Fibroblast of lung (primary cell): ENCODE measurements around the gene RNF32. TPM values are rescaled to one million over a fixed set of nuclear protein-coding genes. Genes with fewer than 3 reads are reported as not detected.

Experiments used
- DNase-seq, 2 donors: peaks; one replicate each; pipeline versions ENCODE4 v3.0.0 to v3.0.0-alpha.2; 2010; ENCODE audit warnings: low read depth in 2 of 2
- H2AFZ ChIP-seq: 2 replicates; pipeline ENCODE4 v1.5.1; 2012; ENCODE audit warnings: low read length, control low read depth, inconsistent platforms
- H3K27ac ChIP-seq: 2 replicates; pipeline ENCODE4 v1.5.1; 2011; ENCODE audit warnings: low read length, control low read depth; ENCODE audit not compliant: insufficient read depth
- H3K27me3 ChIP-seq: 2 replicates; pipeline ENCODE4 v1.5.1; 2011; ENCODE audit warnings: mild to moderate bottlenecking, low read length; ENCODE audit not compliant: control insufficient read depth, insufficient read depth
- H3K36me3 ChIP-seq: 2 replicates; pipeline ENCODE4 v1.5.1; 2011; ENCODE audit warnings: low read length; ENCODE audit not compliant: control insufficient read depth, insufficient read depth
- H3K4me1 ChIP-seq: 2 replicates; pipeline ENCODE4 v1.5.1; 2011; ENCODE audit warnings: low read length; ENCODE audit not compliant: control insufficient read depth, insufficient read depth; ENCODE audit errors: extremely low read depth
- H3K4me2 ChIP-seq: 2 replicates; pipeline ENCODE4 v1.5.1; 2011; ENCODE audit warnings: low read length, control low read depth; ENCODE audit not compliant: insufficient read depth; ENCODE audit errors: extremely low read depth
- H3K4me3 ChIP-seq, 4 experiments: fragments of 200-600 bp in 1 of 4; sonication (generic) in 1 of 4; replicated peaks in 1 of 4; 2 replicates each; pipeline ENCODE4 v1.5.1; 2011 to 2016; ENCODE audit warnings: low read length in 4 of 4, low read depth in 3 of 4, mild to moderate bottlenecking in 3 of 4, control low read depth in 2 of 4, inconsistent platforms in 1 of 4, mixed read lengths in 1 of 4; ENCODE audit not compliant: insufficient read depth in 1 of 4; ENCODE audit errors: control extremely low read depth in 1 of 4
- H3K79me2 ChIP-seq: 2 replicates; pipeline ENCODE4 v1.5.1; 2012; ENCODE audit warnings: mild to moderate bottlenecking, low read length, inconsistent platforms; ENCODE audit not compliant: control insufficient read depth, insufficient read depth
- H3K9ac ChIP-seq: 2 replicates; pipeline ENCODE4 v1.5.1; 2011; ENCODE audit warnings: mild to moderate bottlenecking, low read length, control low read depth; ENCODE audit not compliant: insufficient read depth
- H3K9me3 ChIP-seq: 2 replicates; pipeline ENCODE4 v1.5.1; 2012; ENCODE audit warnings: low read depth, low read length; ENCODE audit not compliant: control insufficient read depth, insufficient read depth
- H4K20me1 ChIP-seq: 2 replicates; pipeline ENCODE4 v1.5.1; 2011; ENCODE audit warnings: low read length; ENCODE audit not compliant: control insufficient read depth, insufficient read depth; ENCODE audit errors: extremely low read depth
- CTCF ChIP-seq, 2 donors: IDR thresholded peaks in 1 of 2; conservative IDR thresholded peaks in 1 of 2; 1 replicate in 1 of 2; 2 replicates in 1 of 2; pipeline ENCODE4 v1.5.1; 2011 to 2012; ENCODE audit warnings: low read length in 2 of 2, control low read depth in 1 of 2, inconsistent platforms in 1 of 2, low read depth in 1 of 2, mild to moderate bottlenecking in 1 of 2
- EZH2 ChIP-seq: IDR thresholded peaks from 2 replicates; pipeline ENCODE4 v1.5.1; 2012; ENCODE audit warnings: low read length, control low read depth, mild to moderate bottlenecking; ENCODE audit errors: missing control alignments
- polyA plus RNA-seq, 2 donors: library from polyadenylated mRNA; depleted of rRNA in 1 of 2; stranded (reverse) in 1 of 2; unstranded in 1 of 2; fragments of >200 nt; gene quantifications; 2 replicates each; pipeline ENCODE4 v1.2.1, GENCODE V29; 2011 to 2012; ENCODE audit warnings: missing spikeins in 1 of 2
- total RNA-seq: library from RNA; depleted of rRNA; stranded (reverse); fragments of >200 nt; gene quantifications from 2 replicates; pipeline ENCODE4 v1.2.1, GENCODE V29; 2014

Gene RNF32
- total and polyA plus RNA-seq, 2 donors (not counting 1 experiment from before 2014, with no cell fraction given), result 0.91 to 2.8 TPM

GRCh38 chr7:156684661-156685060 lies 44.1 kb downstream of the RNF32 start:
- Histone ChIP-seq H3K79me2 (no peaks in the 10 kb centered on the region), H3K4me2 (no peak overlapping the region), H3K9me3 (no peaks in the 10 kb centered on the region), H3K27me3 (no peaks in the 10 kb centered on the region), H3K4me3 (no peak overlapping the region), H3K27ac (no peak overlapping the region), H3K9ac (no peak overlapping the region), H2AFZ (no peak overlapping the region), H4K20me1 (no peaks in the 10 kb centered on the region), H3K36me3 (no peaks in the 10 kb centered on the region), H3K4me1 (no peaks in the 10 kb centered on the region)
- TF ChIP-seq CTCF (conservative IDR thresholded peaks at IDR 0.05 in 1 of 2, IDR thresholded peaks at IDR 0.05 in 1 of 2; ENCODE audit: low read depth in 1 of 2, low read length in 2 of 2) (no peak), EZH2 (no peak)
- DNase-seq, result no peak

- Histone ChIP-seq H3K79me2 (no peaks in the 10 kb centered on the region), H3K27me3 (no peaks in the 10 kb centered on the region), H2AFZ (no peak overlapping the region), H3K27ac (no peak overlapping the region), H3K4me2 (no peak overlapping the region), H4K20me1 (no peaks in the 10 kb centered on the region), H3K4me3 (no peak overlapping the region), H3K36me3 (no peaks in the 10 kb centered on the region), H3K9ac (no peak overlapping the region), H3K9me3 (no peaks in the 10 kb centered on the region), H3K4me1 (no peaks in the 10 kb centered on the region)
- DNase-seq, result no peak
- TF ChIP-seq EZH2, result no peak
- TF ChIP-seq CTCF (conservative IDR thresholded peaks at IDR 0.05 in 1 of 2, IDR thresholded peaks at IDR 0.05 in 1 of 2; ENCODE audit: low read depth in 1 of 2, low read length in 2 of 2), result no peak
Observed at GRCh38 chr7:156691764-156692163, 51.2 kb downstream of the RNF32 start.

GRCh38 chr7:156692849-156693248 lies 52.3 kb downstream of the RNF32 start:
- DNase-seq, result no peak
- no peak overlapping the region for H3K4me3 ChIP-seq
- H3K27me3 ChIP-seq, result no peaks in the 10 kb centered on the region
- no peak overlapping the region for H2AFZ ChIP-seq
- no peak overlapping the region for H3K27ac ChIP-seq
- no peak overlapping the region for H3K9ac ChIP-seq
- H3K9me3 ChIP-seq, result no peaks in the 10 kb centered on the region
- H3K36me3 ChIP-seq, result no peaks in the 10 kb centered on the region
- H4K20me1 ChIP-seq, result no peaks in the 10 kb centered on the region
- no peaks in the 10 kb centered on the region for H3K4me1 ChIP-seq
- no peak for TF ChIP-seq CTCF (conservative IDR thresholded peaks at IDR 0.05 in 1 of 2, IDR thresholded peaks at IDR 0.05 in 1 of 2; ENCODE audit: low read depth in 1 of 2, low read length in 2 of 2)
- TF ChIP-seq EZH2, result no peak
- H3K4me2 ChIP-seq, result no peak overlapping the region
- no peaks in the 10 kb centered on the region for H3K79me2 ChIP-seq
